ENCODE data around the gene CCNB2. TPM values are rescaled to one million over a fixed set of nuclear protein-coding genes. Genes with fewer than 3 reads are reported as not detected.

Gene CCNB2
- total and polyA plus RNA-seq, 9 of the 15 experiments (the other 6 are each of a cell fraction or from before 2014, with no cell fraction given) = 84.8 to 266 (median 124) TPM

GRCh38 chr15:59104912-59105732, at the start of gene CCNB2 (continued):
- TF ChIP-seq CBX8 (IDR thresholded peaks at IDR 0.05; ENCODE audit: borderline replicate concordance, extremely low read depth, low read depth, low read length, poor library complexity, severe bottlenecking) (no peak), E2F5 (CRISPR knock-in tag; IDR thresholded peaks at IDR 0.05) (peak; percentile 86), SMAD1 (IDR thresholded peaks at IDR 0.05; ENCODE audit: low read depth, low read length, partially characterized antibody) (peak; percentile 57), ETS2 (tag; IDR thresholded peaks at IDR 0.05; ENCODE audit: borderline replicate concordance, poor library complexity, severe bottlenecking) (no peak), KLF1 (tag; IDR thresholded peaks at IDR 0.05) (no peak), SIRT6 (IDR thresholded peaks at IDR 0.05; ENCODE audit: low read depth, low read length) (no peak), PHB2 (IDR thresholded peaks at IDR 0.05; ENCODE audit: low read depth) (no peak), PRPF4 (IDR thresholded peaks at IDR 0.05; ENCODE audit: insufficient read depth, low read depth, low read length, poor library complexity, severe bottlenecking) (peak; percentile 64), ZNF224 (CRISPR knock-in tag; IDR thresholded peaks at IDR 0.05) (no peak), KAT8 (IDR thresholded peaks at IDR 0.05; ENCODE audit: low read depth) (no peak), HCFC1 (IDR thresholded peaks at IDR 0.05; ENCODE audit: low read depth, low read length) (no peak), ELF1 (tag; IDR thresholded peaks at IDR 0.05) (0 out of 2 replicates have a peak, but pooled peaks have one; percentile 54), ZBTB34 (CRISPR knock-in tag; IDR thresholded peaks at IDR 0.05) (no peak), TBP (optimal IDR thresholded peaks at IDR 0.05; ENCODE audit: low read depth, low read length) (peak; percentile 89), ZNF668 (CRISPR knock-in tag; IDR thresholded peaks at IDR 0.05) (no peak), RBM25 (IDR thresholded peaks at IDR 0.05; ENCODE audit: low read depth, low read length, severe bottlenecking) (peak; percentile 85), TAF1 (IDR thresholded peaks at IDR 0.05; ENCODE audit: control insufficient read depth, extremely low read depth, insufficient read depth, low read length, severe bottlenecking) (peak; percentile 57), OTX1 (CRISPR knock-in tag; IDR thresholded peaks at IDR 0.05) (0 out of 2 replicates have a peak, but pooled peaks have one; percentile 16), ZNF778 (CRISPR knock-in tag; IDR thresholded peaks at IDR 0.05) (no peak), NFIC (IDR thresholded peaks at IDR 0.05) (peak; percentile 65), ZNF695 (CRISPR knock-in tag; IDR thresholded peaks at IDR 0.05) (no peak), ZFP30 (CRISPR knock-in tag; IDR thresholded peaks at IDR 0.05; ENCODE audit: borderline replicate concordance) (no peak), EGR1 (conservative IDR thresholded peaks at IDR 0.05) (no peak), POLR2AphosphoS2 (IDR thresholded peaks at IDR 0.05; ENCODE audit: low read length) (no peak), STAG1 (CRISPR knock-in tag; IDR thresholded peaks at IDR 0.05; ENCODE audit: borderline replicate concordance) (no peak), ETS1 (conservative IDR thresholded peaks at IDR 0.05; ENCODE audit: control insufficient read depth, low read depth, low read length) (peak; percentile 43)
